D721Med (cell line): ENCODE data around the gene IDH3A.
A peak's percentile ranks its signal among the peaks of the same experiment; 100 is the strongest.

Experiments used
- DNase-seq: peaks from one replicate; pipeline ENCODE4 v3.0.0; 2011; ENCODE audit warnings: low spot score; ENCODE audit not compliant: insufficient read length
- FAIRE-seq: peaks from 2 replicates; lab custom pipeline; 2011; peaks lifted over from hg19 to GRCh38; lab: Jason Lieb, UNC
- CTCF ChIP-seq: IDR thresholded peaks from 2 replicates; pipeline ENCODE4 v1.5.1; 2012; ENCODE audit warnings: mild to moderate bottlenecking, control low read depth; ENCODE audit not compliant: insufficient read depth; ENCODE audit errors: missing control alignments

The IDH3A gene

GRCh38 chr15:78149068-78149804, at the start of gene IDH3A:
Gene IDH3A, plus strand, starts transcription at chr15:78149362. Its CDS starts 42 bp downstream, at chr15:78149404.
- FAIRE-seq (no peak), DNase-seq (peak; percentile 75)
- no peak for TF ChIP-seq CTCF

DNA sequence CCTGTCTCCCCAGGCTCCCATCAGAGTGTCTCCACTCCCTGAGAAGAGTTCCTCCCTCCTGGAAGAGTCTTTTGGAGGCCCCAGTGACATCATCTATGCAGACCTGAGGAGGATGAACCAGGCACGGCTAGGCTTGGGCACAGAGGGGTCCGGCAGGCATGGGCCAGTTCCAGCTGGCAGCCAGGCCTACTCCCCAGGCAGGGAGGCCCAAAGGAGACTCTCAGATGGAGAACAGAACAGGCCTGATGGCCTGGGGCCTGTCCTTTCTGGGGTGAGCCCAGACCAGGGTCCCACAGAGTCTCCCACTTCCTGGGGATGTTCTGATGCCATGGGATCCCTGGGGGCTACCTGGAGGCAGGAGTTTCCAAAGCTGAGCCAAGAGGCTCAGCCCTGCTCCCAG, 48.3 kb upstream of the IDH3A start:
- DNase-seq (no peak), FAIRE-seq (no peak)
- no peak for TF ChIP-seq CTCF

DNA sequence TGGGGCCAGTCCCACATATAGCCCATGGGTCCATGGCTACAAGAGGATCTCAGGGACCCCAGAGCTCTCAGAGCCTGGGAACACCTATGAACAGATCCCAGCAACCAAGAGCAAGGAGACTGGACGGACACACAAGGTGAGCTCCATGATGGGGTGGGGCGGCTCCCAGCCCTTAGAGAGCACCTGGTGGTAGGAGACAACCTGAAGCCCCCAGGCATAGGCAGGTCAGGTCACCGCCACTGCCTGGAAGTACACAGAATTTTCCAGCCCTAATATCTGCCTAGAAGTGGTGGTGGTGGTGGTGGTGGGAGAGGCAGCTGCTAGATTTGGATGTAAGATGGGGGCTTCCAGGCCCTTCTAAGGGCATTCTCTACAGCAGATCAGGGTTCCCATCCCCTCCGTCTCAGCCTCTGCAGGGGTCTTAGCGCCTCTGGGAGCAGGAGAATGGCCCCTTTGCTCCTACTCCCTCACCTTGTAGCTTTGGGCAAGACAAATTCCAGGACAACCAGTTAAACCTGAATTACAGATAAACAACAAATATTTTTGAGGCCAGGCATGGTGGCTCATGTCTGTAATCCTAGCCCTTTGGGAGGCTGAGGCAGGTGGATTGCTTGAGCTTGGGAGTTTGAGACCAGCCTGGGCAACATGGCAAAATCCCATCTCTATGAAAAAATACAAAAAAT, 47.6 kb upstream of the IDH3A start:
- no peak for DNase-seq
- no peak for TF ChIP-seq CTCF
- no peak for FAIRE-seq

- no peak for DNase-seq
- no peak for TF ChIP-seq CTCF
- FAIRE-seq = no peak
Measured at GRCh38 chr15:78102211-78102610, 47.0 kb upstream of the IDH3A start.

DNA sequence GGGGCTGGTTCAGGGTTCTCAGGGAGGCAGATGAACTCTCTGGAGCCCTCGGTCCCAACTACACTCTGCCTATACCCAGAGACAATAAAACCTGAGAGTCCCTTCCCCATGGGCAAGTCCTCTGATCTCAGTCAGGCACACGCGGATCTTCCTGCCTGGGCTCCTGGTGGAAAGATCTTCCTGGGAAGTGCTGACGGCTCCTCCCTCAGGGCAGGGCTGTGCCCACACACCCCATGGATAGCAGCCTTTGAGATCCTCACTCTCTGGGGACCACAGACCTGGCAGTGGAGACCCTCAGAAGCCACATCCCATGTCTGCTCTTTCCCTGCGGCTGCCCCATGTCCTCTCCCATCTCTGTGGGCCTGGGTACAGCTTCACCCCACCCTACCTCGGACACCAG, 46.4 kb upstream of the IDH3A start:
- DNase-seq = no peak
- TF ChIP-seq CTCF = no peak
- FAIRE-seq = no peak

GRCh38 chr15:78103406-78104118, 45.6 kb upstream of the IDH3A start:
- no peak for TF ChIP-seq CTCF
- DNase-seq (no peak), FAIRE-seq (no peak)

- DNase-seq = no peak
- no peak for TF ChIP-seq CTCF
- no peak for FAIRE-seq
Measured at GRCh38 chr15:78104119-78104479, 45.1 kb upstream of the IDH3A start.
